GM19099 (cell line): ENCODE measurements around the gene INPP5A.
A peak's percentile ranks its signal among the peaks of the same experiment; 100 is the strongest.

Experiments used
- POLR2A ChIP-seq: IDR thresholded peaks from 3 replicates; pipeline ENCODE4 v1.6.1; 2011; ENCODE audit warnings: low read depth; ENCODE audit not compliant: insufficient read length; ENCODE audit errors: extremely low read depth

The INPP5A gene

GRCh38 chr10:132570771-132571649 is 33.4 kb downstream of the INPP5A start:
- no peak for TF ChIP-seq POLR2A

GRCh38 chr10:132571650-132572544 is 34.3 kb downstream of the INPP5A start:
- TF ChIP-seq POLR2A, result peak; percentile 25

- TF ChIP-seq POLR2A, result no peak
These were observed 35.0 kb downstream of the INPP5A start for GRCh38 chr10:132572545-132572937.

- TF ChIP-seq POLR2A, result no peak
These were observed 36.7 kb downstream of the INPP5A start for GRCh38 chr10:132574288-132574687.

GRCh38 chr10:132574783-132575319 is 37.3 kb downstream of the INPP5A start:
- TF ChIP-seq POLR2A, result no peak

GRCh38 chr10:132575320-132576201 is 38.0 kb downstream of the INPP5A start:
- TF ChIP-seq POLR2A, result peak; percentile 33

- TF ChIP-seq POLR2A, result no peak
These were observed 39.2 kb downstream of the INPP5A start for GRCh38 chr10:132576671-132577349.

- no peak for TF ChIP-seq POLR2A
These were observed 39.9 kb downstream of the INPP5A start for GRCh38 chr10:132577350-132578003.

- TF ChIP-seq POLR2A, result no peak
These were observed 40.8 kb downstream of the INPP5A start for GRCh38 chr10:132578287-132578951.

GRCh38 chr10:132579027-132579859 is 41.7 kb downstream of the INPP5A start:
- no peak for TF ChIP-seq POLR2A

- no peak for TF ChIP-seq POLR2A
These were observed 42.6 kb downstream of the INPP5A start for GRCh38 chr10:132580143-132580542.

GRCh38 chr10:132580617-132581016 is 43.0 kb downstream of the INPP5A start:
- TF ChIP-seq POLR2A, result no peak
